ENCODE data around the gene FAM20A. TPM values are rescaled to one million over a fixed set of nuclear protein-coding genes. Genes with fewer than 3 reads are reported as not detected.

Gene FAM20A
- total RNA-seq, 1 experiment from 2014 or later: not detected

DNA sequence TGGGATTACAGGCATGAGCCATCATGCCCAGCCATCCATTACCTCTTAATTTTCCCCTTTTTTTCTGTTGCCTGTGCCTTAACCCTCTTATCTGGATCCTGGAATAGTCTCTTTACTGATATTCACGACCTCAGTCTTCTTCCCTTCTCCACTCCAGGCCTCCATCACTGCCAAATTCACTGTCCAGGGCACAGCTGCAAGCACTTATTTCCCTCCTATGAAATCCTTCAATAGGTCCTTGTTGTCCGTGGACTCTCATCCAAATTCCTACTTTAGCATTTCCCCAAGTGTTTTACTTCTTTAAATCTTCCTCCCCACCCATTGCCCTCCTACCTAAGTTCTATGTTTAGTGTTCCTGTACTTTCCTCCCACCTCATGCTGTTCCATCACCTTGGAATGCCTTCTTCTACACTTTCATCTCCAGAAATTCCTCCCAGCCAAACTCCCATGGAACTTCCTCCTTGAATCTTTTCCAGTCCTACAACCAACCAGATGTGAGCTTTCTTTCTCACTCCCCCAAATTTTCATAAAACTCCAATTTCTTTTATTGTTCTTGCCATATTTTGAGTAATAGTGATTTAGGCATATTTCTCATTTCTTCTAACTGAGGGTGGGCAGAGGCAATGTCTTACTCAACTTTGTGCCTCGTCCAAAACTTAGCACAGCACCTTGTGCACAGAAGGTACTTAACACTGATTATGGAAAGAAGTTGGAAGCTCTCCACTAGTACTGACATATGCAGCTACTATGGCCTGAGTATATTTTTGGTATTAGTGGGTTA is 35.3 kb downstream of the FAM20A start:
- BruUV-seq (replicated peaks): no TSS peak
- no peaks in the 10 kb centered on the region for H3K9me2 ChIP-seq (ENCODE audit: insufficient read depth)
- no peaks in the 10 kb centered on the region for H3K79me2 ChIP-seq (ENCODE audit: insufficient read depth, low read length)
- H3K9ac ChIP-seq (ENCODE audit: low read length): no peak overlapping the region
- no peaks in the 10 kb centered on the region for H3K4me1 ChIP-seq (ENCODE audit: control insufficient read depth in 1 of 2, insufficient read depth in 2 of 2, low read length in 2 of 2)
- no peaks in the 10 kb centered on the region for H3K27me3 ChIP-seq (ENCODE audit: insufficient read depth, low read length)
- H4K20me1 ChIP-seq (ENCODE audit: insufficient read depth): no peaks in the 10 kb centered on the region
- ChIA-PET POLR2A (no interaction called here), RAD21 (ENCODE audit: low non-redundant PET in 1 of 2, low total read pairs in 2 of 2, uncharacterized antibody in 2 of 2, unreplicated experiment in 2 of 2) (no interaction called here), CTCF (no interaction called here)
- H3K36me3 ChIP-seq (ENCODE audit: control insufficient read depth in 1 of 2, insufficient read depth in 2 of 2, low read length in 2 of 2): no peaks in the 10 kb centered on the region
- no peaks in the 10 kb centered on the region for H3K9me3 ChIP-seq (ENCODE audit: control insufficient read depth in 1 of 2, insufficient read depth in 1 of 2, low read depth in 1 of 2, low read length in 2 of 2)
- ATAC-seq (no peak), DNase-seq (ENCODE audit: low read depth, low spot score) (no peak)
- no peak overlapping the region for H3K4me3 ChIP-seq (replicated peaks in 1 of 2; ENCODE audit: low read depth in 1 of 2, low read length in 2 of 2)
- H3K4me2 ChIP-seq (ENCODE audit: low read length): no peak overlapping the region
- intact Hi-C loops (cut with micrococcal nuclease): no loop called here
- no peak overlapping the region for H2AFZ ChIP-seq (ENCODE audit: low read depth, low read length, poor library complexity, severe bottlenecking)
- TF ChIP-seq, protein P1, sequence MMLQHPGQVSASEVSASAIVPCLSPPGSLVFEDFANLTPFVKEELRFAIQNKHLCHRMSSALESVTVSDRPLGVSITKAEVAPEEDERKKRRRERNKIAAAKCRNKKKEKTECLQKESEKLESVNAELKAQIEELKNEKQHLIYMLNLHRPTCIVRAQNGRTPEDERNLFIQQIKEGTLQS (IDR thresholded peaks at IDR 0.05): no peak
- TF ChIP-seq ELF1 (IDR thresholded peaks at IDR 0.05; ENCODE audit: borderline replicate concordance, low read depth) (no peak), ZNF274 (IDR thresholded peaks at IDR 0.05; ENCODE audit: low read depth, low read length) (no peak), POLR2AphosphoS5 (IDR thresholded peaks at IDR 0.05; ENCODE audit: low read depth, low read length) (no peak), TCF7L2 (IDR thresholded peaks at IDR 0.05; ENCODE audit: borderline replicate concordance, extremely low read depth, insufficient read depth, insufficient read length) (no peak), FOSL1 (IDR thresholded peaks at IDR 0.05; ENCODE audit: low read depth) (no peak), SP1 (IDR thresholded peaks at IDR 0.05; ENCODE audit: low read depth) (no peak)
- TF ChIP-seq, protein P2, sequence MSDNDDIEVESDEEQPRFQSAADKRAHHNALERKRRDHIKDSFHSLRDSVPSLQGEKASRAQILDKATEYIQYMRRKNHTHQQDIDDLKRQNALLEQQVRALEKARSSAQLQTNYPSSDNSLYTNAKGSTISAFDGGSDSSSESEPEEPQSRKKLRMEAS (IDR thresholded peaks at IDR 0.05): no peak
- H3K27ac ChIP-seq (ENCODE audit: low read depth, low read length): no peak overlapping the region

DNA sequence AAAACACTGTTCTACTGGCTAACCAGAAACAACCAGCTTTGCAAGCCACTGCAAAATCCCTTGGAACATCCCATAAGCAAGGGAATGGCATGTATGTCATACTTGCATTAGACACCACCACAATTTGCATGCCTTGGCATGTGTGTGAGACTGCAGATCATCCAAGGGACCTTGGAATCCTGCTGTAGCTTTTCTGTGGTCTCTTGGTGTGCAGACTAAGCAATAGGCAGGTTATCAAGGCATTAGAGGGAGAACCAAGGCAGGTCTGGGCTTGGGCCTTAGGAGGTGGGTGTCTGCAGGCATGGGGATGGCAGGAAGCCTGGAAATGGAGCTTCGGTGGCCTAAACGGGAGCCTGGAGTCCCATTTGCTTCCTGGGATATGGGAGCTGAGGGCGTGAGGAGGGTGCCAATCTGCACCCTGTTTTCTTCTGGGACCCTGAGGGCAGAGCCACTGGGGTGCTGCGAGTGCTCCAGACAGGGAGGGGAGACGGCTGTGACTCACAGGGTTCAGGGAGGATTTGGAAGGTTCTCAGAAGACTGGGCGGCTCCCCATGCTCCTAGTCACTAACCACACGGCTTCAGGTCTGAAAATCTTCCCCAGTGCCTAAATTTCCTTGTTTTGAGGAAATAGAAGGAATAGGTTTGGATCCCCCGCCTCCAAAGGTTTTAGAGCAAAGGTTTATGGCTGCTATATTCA is 36.6 kb downstream of the FAM20A start:
- CTCF ChIA-PET: no interaction called here
- Histone ChIP-seq H4K20me1 (ENCODE audit: insufficient read depth) (no peaks in the 10 kb centered on the region), H3K9me3 (ENCODE audit: control insufficient read depth in 1 of 2, insufficient read depth in 1 of 2, low read depth in 1 of 2, low read length in 2 of 2) (no peaks in the 10 kb centered on the region), H3K9me2 (ENCODE audit: insufficient read depth) (no peaks in the 10 kb centered on the region), H2AFZ (ENCODE audit: low read depth, low read length, poor library complexity, severe bottlenecking) (no peak overlapping the region), H3K4me2 (ENCODE audit: low read length) (no peak overlapping the region), H3K4me1 (ENCODE audit: control insufficient read depth in 1 of 2, insufficient read depth in 2 of 2, low read length in 2 of 2) (no peaks in the 10 kb centered on the region), H3K9ac (ENCODE audit: low read length) (no peak overlapping the region), H3K79me2 (ENCODE audit: insufficient read depth, low read length) (no peaks in the 10 kb centered on the region), H3K36me3 (ENCODE audit: control insufficient read depth in 1 of 2, insufficient read depth in 2 of 2, low read length in 2 of 2) (no peaks in the 10 kb centered on the region), H3K27ac (ENCODE audit: low read depth, low read length) (no peak overlapping the region), H3K4me3 (replicated peaks in 1 of 2; ENCODE audit: low read depth in 1 of 2, low read length in 2 of 2) (no peak overlapping the region), H3K27me3 (ENCODE audit: insufficient read depth, low read length) (no peaks in the 10 kb centered on the region)
- RAD21 ChIA-PET (ENCODE audit: low non-redundant PET in 1 of 2, low total read pairs in 2 of 2, uncharacterized antibody in 2 of 2, unreplicated experiment in 2 of 2): no interaction called here
- no peak for TF ChIP-seq SRF (IDR thresholded peaks at IDR 0.05; ENCODE audit: low read depth)
- no peak for TF ChIP-seq YY1 (IDR thresholded peaks at IDR 0.05; ENCODE audit: extremely low read depth, insufficient replicate concordance, low read depth, low read length)
- TF ChIP-seq EZH2phosphoT487 (IDR thresholded peaks at IDR 0.05; ENCODE audit: borderline replicate concordance): no peak
- no peak for TF ChIP-seq POLR2AphosphoS5 (IDR thresholded peaks at IDR 0.05; ENCODE audit: low read depth, low read length)
- TF ChIP-seq, protein P1 (IDR thresholded peaks at IDR 0.05): no peak
- no peak for TF ChIP-seq CEBPB (IDR thresholded peaks at IDR 0.05; ENCODE audit: low read depth)
- TF ChIP-seq SP1 (IDR thresholded peaks at IDR 0.05; ENCODE audit: low read depth): no peak
- TF ChIP-seq TCF7L2 (IDR thresholded peaks at IDR 0.05; ENCODE audit: borderline replicate concordance, extremely low read depth, insufficient read depth, insufficient read length): no peak
- TF ChIP-seq, protein P3, sequence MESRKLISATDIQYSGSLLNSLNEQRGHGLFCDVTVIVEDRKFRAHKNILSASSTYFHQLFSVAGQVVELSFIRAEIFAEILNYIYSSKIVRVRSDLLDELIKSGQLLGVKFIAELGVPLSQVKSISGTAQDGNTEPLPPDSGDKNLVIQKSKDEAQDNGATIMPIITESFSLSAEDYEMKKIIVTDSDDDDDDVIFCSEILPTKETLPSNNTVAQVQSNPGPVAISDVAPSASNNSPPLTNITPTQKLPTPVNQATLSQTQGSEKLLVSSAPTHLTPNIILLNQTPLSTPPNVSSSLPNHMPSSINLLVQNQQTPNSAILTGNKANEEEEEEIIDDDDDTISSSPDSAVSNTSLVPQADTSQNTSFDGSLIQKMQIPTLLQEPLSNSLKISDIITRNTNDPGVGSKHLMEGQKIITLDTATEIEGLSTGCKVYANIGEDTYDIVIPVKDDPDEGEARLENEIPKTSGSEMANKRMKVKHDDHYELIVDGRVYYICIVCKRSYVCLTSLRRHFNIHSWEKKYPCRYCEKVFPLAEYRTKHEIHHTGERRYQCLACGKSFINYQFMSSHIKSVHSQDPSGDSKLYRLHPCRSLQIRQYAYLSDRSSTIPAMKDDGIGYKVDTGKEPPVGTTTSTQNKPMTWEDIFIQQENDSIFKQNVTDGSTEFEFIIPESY (IDR thresholded peaks at IDR 0.05; ENCODE audit: extremely low read depth, insufficient replicate concordance, low read length): no peak
- TF ChIP-seq ELF1 (IDR thresholded peaks at IDR 0.05; ENCODE audit: borderline replicate concordance, low read depth): no peak
- no peak for TF ChIP-seq FOSL1 (IDR thresholded peaks at IDR 0.05; ENCODE audit: low read depth)
- no peak for TF ChIP-seq JUND (IDR thresholded peaks at IDR 0.05)
- TF ChIP-seq RAD21 (IDR thresholded peaks at IDR 0.05; ENCODE audit: low read depth): no peak
- BruUV-seq (replicated peaks): no TSS peak
- POLR2A ChIA-PET: no interaction called here
- ATAC-seq (no peak), DNase-seq (ENCODE audit: low read depth, low spot score) (no peak)
- intact Hi-C loops (cut with micrococcal nuclease): no loop called here

Measured in HCT116 (cell line).